Measurements from ENCODE around the gene TSGA10IP.

TSGA10IP gene

DNA sequence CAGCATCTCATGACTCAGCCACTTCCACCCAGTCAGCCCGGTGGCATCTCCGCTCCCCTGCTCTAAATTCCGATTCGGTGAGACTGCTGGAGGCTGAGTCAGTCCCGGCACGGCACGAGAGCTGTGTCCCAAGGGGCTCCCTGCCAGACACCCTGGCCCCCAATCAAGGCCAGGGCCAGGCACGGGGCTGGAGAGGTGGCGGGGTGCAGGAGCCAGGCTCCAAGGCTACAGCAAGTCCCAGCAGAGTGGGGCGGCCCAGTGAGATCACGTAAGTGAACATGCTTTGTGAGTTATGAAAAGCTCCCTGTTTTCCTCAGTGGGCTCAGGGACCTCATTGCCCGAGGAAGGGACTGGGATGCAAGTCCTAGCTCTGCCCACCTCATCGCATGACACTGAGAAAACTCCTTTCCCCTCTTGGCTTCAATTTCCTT lies 29.4 kb upstream of the TSGA10IP start:
- intact Hi-C loops (cut with DNase I; ENCODE audit: low total_unique reads), result loop anchor here (2.0 kb wide), 1 partner anchor 27 kb away; the partner anchor contains the start of gene FIBP
- H3K4me1 ChIP-seq, result peaks cover 14 to 73% (median 59%) of the 10 kb centered on the region in 4 donors
- DNase-seq, result peak; percentile 93 to 98
- TF ChIP-seq, protein P1, sequence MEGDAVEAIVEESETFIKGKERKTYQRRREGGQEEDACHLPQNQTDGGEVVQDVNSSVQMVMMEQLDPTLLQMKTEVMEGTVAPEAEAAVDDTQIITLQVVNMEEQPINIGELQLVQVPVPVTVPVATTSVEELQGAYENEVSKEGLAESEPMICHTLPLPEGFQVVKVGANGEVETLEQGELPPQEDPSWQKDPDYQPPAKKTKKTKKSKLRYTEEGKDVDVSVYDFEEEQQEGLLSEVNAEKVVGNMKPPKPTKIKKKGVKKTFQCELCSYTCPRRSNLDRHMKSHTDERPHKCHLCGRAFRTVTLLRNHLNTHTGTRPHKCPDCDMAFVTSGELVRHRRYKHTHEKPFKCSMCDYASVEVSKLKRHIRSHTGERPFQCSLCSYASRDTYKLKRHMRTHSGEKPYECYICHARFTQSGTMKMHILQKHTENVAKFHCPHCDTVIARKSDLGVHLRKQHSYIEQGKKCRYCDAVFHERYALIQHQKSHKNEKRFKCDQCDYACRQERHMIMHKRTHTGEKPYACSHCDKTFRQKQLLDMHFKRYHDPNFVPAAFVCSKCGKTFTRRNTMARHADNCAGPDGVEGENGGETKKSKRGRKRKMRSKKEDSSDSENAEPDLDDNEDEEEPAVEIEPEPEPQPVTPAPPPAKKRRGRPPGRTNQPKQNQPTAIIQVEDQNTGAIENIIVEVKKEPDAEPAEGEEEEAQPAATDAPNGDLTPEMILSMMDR (IDR thresholded peaks at IDR 0.05), result no peak
- H3K9me3 ChIP-seq, result no peaks in the 10 kb centered on the region
- H3K36me3 ChIP-seq, result no peaks in the 10 kb centered on the region
- peak overlapping the region; percentile 94 to 96 for H3K27ac ChIP-seq
- no peaks in the 10 kb centered on the region for H3K27me3 ChIP-seq
- H3K4me3 ChIP-seq, result peak overlapping the region in 1 of 2 donors; percentile 25

- peak overlapping the region in 1 of 2 donors; percentile 87 for H3K4me3 ChIP-seq
- H3K4me1 ChIP-seq, result peaks cover 14 to 73% (median 62%) of the 10 kb centered on the region in 4 donors
- H3K27me3 ChIP-seq, result no peaks in the 10 kb centered on the region
- no peaks in the 10 kb centered on the region for H3K9me3 ChIP-seq
- peaks cover 0 to 4% (median 2%) of the 10 kb centered on the region in 3 donors for H3K36me3 ChIP-seq
- no peak for DNase-seq
- H3K27ac ChIP-seq, result peak overlapping the region; percentile 94 to 96
- TF ChIP-seq, protein P1 (IDR thresholded peaks at IDR 0.05), result no peak
- intact Hi-C loops (cut with DNase I; ENCODE audit: low total_unique reads), result loop anchor here (2.0 kb wide), 1 partner anchor 28 kb away; the partner anchor contains the start of gene FIBP
Observed at GRCh38 chr11:65916391-65916790, 28.9 kb upstream of the TSGA10IP start.

GRCh38 chr11:65917077-65917433 lies 28.2 kb upstream of the TSGA10IP start:
- TF ChIP-seq, protein P1 (IDR thresholded peaks at IDR 0.05), result no peak
- no peak for DNase-seq
- Histone ChIP-seq H3K27me3 (no peaks in the 10 kb centered on the region), H3K27ac (peak overlapping the region; percentile 94 to 96), H3K4me1 (peaks cover 14 to 68% (median 56%) of the 10 kb centered on the region in 4 donors), H3K36me3 (peaks cover 4 to 11% (median 6%) of the 10 kb centered on the region in 3 donors), H3K4me3 (peak overlapping the region; percentile 87 to 92), H3K9me3 (no peaks in the 10 kb centered on the region)
- intact Hi-C loops (cut with DNase I; ENCODE audit: low total_unique reads), result loop anchor here (2.0 kb wide), 1 partner anchor 28 kb away; the partner anchor contains the start of gene FIBP

GRCh38 chr11:65917434-65918210 lies 27.7 kb upstream of the TSGA10IP start:
- DNase-seq, result no peak

More at GRCh38 chr11:65917434-65918210, 27.7 kb upstream of the TSGA10IP start:
- Histone ChIP-seq H3K9me3 (no peaks in the 10 kb centered on the region), H3K27ac (peak overlapping the region; percentile 94 to 96), H3K36me3 (peaks cover 10 to 17% (median 12%) of the 10 kb centered on the region in 3 donors), H3K27me3 (no peaks in the 10 kb centered on the region), H3K4me1 (peaks cover 14 to 62% (median 53%) of the 10 kb centered on the region in 4 donors), H3K4me3 (peak overlapping the region; percentile 87 to 92)
- TF ChIP-seq, protein P1 (IDR thresholded peaks at IDR 0.05), result no peak
- intact Hi-C loops (cut with DNase I; ENCODE audit: low total_unique reads), result loop anchor here (2.0 kb wide), 2 partner anchors 29 to 59 kb away; partner anchors contain the start of genes CFL1 and FIBP
